NCI-H2227 treated with DMSO at 0.1 percent for 48 hours (cell line): Measurements from ENCODE around the gene PNPLA7.
A peak's percentile ranks its signal among the peaks of the same experiment; 100 is the strongest.
"Not testable (repeated sequence)": the region's sequence is repeated elsewhere in the genome, so short reads cannot be mapped to it uniquely, and the experiment has no call there.

Source experiments
- DNase-seq: peaks from one replicate; lab custom pipeline; 2025; lab: John Stamatoyannopoulos, UW

Gene PNPLA7

DNA sequence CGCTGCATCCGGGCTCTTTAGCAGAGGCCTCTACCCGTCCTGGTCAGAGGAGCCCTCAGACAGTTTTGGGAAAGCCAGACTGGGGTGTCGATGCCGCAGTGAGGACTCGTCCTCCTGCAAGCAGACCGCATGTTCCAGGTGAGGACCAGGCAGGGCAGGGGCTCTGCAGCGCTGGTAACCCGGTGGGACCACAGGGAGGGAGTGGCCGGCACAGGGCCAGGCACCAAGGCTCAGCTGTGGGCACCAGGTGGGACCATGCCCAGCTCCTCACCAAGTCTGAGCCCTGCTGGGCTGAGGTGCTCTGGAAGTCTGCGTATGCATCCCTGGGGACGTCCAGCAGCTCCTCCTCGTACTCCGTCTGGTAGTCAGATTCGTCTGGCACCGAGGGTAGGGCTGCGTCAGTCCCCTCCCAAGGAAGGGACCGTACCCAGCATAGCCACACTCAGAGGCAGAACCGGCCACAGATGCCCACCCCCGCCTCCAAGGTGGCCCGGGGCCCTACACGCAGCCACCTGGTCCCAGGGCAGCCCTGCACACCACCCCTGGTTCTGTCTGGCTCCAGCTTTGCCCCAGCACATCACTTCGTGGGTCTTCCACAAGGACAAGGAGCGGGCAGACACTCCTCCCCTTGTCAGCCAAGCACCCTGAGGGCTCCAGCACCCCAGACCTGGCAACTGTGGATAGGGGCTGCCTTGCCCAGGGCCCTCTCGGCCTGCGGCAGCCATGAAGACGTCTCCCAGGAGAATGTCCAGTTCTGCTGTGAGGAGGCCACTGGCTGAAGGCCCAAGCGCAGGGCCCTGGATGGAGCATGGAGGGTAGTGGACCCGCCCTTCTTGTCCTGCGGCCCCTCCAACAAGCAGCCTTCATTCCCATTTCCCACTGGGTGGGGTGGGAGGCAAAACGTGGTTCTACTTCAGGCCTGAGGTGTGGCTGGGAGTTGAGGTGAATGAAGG, 89.6 kb downstream of the PNPLA7 start:
- no peak for DNase-seq

DNA sequence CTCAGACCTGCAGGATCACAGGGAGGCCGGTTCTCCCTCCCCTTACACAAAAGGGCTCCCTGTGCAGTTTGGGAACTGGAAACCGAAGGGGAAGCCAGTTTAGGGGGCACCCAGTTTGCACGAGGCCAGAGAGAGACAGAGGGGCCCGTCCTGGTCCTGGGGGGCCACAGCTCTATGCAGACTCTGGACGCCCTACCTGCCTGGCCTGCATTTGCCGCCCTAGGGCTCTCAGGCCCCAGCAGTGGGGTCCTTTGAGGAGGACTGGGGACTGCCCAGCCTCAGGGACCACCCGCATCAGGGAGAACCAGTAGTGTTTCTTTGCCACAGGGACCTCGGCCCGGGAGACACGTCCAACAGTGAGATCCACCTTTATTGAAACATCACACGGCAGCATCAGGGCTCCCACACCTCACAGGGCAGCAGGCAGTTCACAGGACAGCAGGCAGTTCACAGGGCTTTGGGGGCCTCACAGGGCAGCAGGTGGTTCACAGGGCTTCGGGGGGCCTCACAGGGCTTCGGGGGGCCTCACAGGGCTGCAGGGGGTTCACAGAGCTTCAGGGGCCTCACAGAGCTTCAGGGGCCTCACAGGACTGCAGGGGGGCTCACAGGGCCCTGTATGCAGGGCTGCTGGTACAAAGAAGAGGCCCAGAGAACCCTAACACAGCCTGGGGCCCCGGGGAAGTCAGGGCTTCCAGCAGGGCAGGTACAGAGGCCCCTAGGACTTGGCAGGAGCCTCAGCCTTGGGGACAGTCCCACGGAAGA, 90.4 kb downstream of the PNPLA7 start:
- DNase-seq: no peak

DNA sequence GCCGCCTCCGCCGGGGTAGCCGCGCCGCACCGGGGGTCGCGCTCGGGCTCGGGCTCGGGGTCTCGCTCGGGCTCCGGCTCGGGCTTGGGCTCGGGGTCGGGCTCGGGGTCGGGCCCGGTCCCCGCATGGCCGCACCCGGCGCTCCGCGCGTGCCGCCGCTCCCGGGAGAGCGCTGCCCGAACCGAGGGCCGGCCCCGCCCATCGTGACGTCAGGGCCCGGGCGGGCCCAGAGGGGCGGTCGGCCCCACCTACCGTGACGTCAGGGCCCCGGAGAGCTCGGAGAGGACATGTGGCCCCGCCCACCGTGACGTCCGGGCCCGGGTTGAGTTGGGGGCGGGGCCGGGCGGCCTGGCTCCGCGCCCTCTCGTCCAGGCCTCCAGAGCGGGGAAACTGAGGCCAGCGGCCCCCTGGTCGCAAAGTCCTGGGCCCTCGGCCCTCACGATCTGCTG, 91.0 kb downstream of the PNPLA7 start, which contains the start of gene NSMF:
Gene NSMF (minus strand): TSS at position 183 of the 449 bp plus-strand sequence. CDS start 232 bp downstream, outside the sequence.
- DNase-seq: peak; percentile 81

DNA sequence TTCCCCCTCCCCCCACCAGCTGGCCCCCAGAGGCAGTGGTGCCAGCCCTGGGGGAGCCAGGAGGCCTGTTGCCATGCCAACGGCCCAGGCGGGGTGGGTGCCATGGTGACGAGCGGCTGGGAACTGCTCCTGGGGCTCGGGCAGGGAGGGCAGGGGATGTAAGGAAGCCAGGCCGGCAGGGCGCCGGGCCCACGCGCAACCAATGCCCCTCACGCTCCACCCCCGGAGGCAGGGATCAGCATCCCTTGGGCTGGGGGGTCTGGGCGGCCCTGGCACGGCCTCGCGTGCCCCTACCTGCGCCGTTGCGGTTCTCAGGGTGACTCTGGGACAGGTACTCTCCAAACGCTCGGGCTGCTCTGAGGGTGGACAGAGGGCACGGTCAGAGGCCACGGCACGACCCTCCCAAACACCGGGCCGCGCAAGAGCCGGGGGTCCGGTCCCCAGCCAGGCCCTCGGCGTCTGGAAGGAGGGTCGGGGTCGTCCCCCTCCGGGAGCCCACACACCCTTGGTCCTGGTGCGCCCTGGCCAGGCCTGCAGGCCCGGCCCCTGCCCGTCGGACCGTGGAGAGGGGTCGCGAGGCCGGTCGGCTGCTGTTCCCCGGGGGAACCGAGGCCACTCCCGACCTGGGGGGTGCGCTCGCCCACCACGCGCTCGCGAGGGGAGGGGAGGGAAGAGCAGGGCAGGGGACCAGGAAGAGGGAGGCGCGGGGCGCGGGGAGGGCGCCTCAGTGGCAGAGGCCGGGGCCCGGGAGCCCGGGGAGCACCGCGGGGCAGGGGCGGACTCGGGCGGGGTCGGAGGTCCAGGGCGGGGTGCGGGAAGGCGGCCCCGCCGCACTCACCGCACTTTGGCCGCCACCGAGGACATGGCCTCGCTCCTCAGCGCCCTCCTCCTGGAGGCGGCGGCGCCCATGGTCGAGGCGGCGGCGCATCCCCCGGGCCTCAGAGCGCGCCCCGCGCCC, 91.7 kb downstream of the PNPLA7 start:
- DNase-seq: no peak

DNA sequence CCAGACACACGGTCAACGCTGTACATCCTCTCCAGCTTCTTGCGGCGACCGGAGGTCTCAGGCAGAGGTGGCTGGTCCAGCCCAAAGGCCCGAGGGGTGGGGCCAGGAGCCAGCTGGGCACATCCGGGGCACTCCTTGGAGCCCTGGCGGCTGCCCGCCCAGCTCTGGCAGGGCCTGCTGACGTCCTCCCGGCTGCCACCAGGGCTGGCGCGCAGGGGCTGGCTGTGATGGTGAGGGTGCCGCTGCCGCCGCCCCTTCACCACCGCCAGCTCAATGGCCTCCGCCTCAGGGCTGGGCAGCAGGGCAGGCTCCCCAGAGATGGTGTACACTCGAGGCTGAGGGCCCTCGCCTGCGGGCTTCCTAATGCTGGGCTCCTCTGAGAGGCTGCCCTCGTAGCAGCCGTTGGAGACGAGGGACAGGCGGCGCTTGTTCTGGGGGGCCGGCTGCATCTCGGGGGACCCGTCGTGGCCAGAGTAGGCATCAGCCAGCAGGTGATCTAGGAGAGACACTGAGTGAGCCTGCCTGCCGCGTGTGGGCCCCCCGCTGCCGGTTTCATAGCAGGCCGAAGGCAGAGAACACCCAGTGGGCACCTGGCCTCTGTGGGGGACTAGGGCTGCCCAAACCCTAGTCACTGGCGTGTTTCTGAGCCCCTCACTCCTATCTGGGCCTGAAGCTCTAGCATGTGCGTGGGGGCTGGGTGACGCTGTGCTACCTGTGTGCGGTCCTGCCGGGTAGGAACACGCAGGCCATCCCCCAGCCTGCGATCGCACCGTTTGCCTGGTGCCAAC, 92.6 kb downstream of the PNPLA7 start:
- DNase-seq: no peak

DNA sequence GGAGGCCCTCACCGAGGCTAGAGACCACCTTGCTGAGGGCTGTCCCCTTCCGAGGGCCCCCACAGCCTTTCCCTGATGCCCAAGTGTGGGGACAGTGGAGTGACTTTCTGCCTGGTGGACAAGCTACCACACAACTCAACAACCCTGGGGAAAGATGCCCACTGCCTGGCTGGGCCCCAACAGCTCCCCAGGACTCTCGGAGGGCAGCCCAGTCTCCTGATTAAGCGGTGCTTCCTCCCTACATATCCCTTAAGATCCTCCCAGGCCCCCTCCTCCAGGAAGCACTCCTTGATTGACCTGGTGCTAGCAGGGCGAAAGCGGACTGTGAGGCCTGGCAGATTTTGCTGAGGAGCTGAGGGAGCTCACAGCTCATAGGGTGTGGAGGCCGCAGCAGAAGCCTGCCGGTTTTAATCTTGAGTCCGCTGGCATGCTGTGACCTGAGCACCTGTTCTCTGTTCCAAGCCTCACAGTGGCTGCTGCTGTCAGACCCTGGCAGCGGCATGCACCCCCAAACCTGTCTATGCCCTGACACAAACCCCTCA, 93.3 kb downstream of the PNPLA7 start:
- no peak for DNase-seq

DNA sequence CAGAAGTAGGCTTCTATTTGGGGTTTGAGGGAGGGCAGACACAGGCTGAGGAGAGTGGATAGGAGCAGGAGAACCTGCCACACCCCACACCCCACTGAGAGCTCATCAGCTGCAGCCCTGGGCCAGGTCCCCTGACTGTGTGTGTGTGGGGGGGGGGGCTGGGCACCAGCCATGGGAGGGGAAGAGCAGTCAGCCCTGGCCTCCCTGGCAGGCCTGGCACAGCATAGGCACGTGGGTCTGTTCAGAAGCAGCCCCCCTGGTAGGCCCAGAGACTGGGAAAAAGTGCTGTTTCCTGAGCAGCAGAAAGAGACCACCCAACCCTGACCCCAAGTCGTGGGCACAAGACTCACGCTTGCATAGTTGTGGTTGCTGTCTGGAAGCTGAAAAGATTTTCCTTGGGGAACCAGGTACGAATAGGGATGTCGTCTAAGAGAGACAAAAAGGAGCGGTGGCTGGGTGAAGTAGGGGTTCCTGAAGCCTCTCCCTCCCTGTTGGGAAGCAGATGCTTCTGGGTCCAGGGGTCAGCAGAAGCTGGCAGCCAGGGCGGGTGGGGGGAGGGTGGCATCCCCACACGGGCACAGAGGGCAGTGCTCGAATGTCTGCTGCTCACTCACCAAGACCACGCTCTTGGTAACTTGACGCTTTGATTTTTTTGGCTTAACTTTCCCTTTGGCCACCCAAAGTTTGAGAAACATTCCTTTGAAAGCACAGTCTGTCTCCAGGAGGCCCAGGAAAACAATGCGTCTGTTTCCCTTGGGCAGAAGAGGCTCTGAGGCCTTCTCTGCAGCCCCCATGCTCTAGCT, 93.9 kb downstream of the PNPLA7 start:
- no peak for DNase-seq

DNA sequence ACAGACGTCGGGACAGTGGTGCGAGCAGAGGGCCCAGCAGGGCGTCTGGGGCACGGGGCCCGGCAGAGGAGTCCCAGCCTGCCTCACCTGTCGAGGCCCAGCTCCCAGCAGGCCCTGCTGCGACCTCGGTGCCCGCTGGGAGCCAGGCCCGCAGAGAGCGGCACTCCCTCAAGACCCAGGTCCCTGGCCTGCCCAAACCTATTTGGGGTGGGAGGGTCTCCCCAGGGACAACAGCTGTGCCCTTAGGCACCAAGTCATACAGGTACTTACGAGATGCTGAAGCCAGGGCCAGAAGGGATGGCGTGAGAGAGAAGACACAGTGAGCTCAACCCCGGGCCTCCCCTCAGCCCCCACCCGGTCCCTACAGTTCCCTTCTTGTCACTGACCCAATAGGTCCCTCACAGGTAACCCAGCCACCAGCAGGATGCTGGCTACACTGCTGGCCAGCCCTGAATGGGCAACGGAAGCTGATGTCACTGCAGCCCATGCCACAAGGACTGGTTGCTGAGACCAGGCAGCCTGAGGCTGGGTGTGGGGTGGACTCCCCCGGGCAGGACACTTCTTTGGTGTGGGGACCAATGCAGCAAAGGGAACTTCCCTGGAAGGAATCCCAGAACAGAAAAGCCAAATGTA, 94.7 kb downstream of the PNPLA7 start:
- DNase-seq: no peak

DNA sequence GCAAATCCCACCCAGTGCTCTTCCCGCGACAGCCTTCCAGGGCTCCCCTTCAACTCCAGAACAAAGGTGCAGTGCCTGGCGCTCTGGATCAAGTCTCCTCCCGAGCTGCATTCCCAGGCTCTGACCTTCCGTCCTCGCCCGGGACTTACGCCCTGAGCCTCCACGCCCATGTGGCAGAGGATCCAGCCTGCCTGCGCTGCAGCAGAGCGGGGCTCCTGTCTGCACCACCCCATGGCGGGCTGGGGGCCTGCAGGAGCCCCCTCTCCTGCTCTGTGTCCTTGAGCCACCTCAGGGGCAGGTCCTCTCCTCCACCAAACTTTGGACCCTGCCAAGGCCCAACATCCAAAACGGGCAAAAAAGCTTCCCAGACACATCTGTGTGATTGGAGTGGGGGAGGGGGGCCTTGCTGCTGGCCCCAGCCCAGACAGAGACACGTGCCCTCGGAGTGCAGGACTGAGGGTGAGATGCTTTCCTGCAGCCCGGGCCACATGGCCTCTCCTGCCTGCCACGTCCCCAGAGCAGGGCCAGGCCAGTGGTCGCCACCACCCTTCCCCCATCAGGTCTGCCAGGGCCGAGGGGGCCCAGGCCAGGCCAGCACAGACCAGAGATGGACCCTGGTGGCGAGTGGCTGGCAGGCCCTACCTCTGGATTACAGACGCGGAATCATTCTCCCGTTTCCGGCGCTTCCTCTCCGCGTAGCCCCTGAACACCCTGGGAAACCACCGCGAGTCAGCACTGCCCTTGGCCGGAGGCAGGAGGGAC, 95.4 kb downstream of the PNPLA7 start:
- no peak for DNase-seq

DNA sequence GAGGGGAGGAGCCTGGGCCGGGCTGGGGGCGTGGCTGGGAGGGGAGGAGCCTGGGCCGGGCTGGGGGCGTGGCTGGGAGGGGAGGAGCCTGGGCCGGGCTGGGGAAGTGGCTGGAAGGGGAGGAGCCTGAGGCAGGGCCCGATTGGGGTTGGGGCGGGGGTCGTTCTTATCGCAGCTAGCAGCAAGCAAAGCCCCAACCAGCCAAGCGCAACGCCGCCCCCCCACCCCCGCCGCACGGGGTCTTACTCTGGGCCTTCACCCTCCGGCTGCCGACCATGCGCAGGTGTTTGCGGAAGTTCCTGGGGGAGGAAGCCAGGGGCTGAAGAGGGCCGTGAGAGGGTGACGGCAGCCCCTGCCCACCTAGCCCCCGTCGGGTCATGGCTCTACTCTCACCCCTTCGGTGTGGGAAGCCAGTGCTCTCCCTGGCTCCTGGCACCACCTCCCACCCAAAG, 96.0 kb downstream of the PNPLA7 start:
- DNase-seq: no peak

DNA sequence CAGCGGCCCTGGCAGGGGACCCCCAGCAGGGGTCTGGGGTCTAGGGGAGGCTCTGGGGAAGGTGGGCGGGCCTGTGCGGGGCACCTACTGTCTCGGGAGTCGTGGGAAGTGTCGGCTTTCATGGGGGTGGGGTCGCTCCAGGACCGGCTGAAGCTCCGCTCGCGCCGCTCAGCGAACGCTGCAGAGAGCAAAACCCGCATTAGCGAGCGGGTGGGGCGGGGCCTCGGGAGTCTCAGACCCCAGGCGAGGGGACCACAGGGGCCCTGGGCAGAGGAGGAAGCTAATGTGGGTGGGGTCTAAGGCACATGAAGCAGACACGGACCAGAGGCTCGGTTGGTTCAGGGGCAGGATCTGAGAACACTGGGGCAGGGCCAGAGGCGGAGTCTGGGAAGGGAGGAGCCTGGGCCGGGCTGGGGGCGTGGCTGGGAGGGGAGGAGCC, 96.5 kb downstream of the PNPLA7 start:
- DNase-seq: no peak

DNA sequence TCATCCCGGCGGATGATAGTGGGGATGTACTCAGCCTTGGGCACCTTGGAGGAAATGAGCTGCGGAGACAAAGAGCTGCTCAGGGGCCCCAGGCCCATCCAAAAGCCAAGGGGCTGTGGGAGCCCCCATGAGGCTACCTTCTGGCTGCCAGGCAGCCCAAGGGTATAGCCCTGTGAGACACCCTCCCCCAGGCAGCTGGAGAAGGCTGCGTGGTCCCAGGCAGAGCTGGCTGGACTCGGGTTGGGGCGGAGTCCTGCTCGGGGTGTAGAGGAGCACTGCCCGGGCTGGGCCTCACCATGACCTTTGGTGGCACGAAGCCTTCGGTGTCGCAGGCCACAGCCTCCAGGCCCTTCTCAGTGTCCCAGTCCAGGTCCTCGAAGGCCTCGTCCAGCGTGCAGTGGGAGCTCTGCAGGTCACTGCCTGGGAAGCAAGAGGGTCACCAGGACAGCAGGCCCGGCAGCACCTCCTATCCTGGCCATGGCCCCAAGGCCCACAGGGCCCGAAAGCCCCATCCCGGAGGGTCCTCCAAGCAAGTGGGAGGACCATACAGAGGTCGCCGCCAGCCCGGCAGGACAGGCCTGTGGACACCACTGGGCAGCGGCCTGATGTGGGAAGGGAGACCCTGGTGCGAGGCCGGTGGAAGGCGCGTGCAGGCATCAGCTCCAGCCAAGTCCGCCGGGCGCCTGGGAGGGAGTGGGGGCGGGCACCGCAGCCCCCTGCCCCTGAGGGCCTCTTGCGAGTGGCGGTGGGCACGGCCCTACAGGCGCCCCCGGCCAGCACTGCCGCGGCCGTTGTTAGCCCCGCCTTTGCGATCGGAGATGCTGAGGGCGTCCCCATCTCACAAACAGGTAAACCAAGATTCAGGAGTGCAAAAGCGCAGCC, 97.2 kb downstream of the PNPLA7 start:
- no peak for DNase-seq

DNA sequence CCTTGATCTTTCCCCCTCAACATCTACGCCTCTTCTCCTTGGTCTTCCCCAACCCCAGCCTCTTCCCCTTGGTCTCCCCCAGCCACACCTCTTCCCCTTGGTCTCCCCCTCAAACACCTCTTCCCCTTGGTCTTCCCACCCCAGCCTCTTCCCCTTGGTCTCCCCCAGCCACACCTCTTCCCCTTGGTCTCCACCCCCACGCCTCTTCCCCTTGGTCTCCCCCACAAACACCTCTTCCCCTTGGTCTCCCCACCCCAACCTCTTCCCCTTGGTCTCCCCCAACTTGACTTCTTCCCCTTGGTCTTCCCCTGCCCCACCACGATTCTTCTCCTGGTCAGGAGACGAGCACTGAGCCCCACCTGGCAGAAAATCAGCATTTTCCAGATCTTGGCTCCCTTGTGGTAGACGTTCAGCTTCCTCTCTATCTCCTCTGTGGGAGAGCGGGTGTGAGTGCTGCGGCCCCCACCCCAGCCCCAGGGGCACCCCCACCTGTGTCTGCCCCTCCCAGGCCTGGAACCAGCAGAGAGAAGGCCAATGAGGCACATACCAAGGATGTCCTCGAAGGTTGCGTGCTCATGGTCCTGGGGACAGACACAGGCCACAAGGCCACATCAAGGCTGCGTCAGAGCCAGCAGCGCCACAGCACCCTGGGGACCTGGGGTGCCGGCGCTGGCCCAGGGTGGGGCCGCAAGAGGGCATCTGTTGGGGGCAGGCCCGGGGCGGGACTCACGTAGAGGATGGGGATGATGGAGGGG, 98.0 kb downstream of the PNPLA7 start:
- DNase-seq: no peak

DNA sequence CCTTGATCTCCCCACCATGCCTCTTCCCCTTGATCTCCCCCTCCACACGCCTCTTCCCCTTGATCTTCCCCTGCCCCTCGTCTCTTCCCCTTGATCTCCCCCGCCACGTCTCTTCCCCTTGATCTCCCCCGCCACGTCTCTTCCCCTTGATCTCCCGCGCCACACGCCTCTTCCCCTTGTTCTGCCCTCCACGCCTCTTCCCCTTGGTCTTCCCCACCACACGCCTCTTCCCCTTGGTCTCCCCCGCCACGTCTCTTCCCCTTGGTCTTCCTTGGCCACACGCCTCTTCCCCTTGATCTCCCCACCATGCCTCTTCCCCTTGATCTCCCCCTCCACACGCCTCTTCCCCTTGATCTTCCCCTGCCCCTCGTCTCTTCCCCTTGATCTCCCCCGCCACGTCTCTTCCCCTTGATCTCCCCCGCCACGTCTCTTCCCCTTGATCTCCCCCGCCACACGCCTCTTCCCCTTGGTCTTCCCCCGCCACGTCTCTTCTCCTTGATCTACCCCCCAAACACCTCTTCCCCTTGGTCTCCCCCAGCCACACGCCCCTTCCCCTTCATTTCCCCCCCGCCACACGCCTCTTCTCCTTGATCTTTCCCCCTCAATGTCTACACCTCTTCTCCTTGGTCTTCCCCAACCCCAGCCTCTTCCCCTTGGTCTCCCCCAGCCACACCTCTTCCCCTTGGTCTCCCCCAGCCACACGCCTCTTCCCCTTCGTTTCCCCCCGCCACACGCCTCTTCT, 98.8 kb downstream of the PNPLA7 start:
- not testable (repeated sequence) for DNase-seq

DNA sequence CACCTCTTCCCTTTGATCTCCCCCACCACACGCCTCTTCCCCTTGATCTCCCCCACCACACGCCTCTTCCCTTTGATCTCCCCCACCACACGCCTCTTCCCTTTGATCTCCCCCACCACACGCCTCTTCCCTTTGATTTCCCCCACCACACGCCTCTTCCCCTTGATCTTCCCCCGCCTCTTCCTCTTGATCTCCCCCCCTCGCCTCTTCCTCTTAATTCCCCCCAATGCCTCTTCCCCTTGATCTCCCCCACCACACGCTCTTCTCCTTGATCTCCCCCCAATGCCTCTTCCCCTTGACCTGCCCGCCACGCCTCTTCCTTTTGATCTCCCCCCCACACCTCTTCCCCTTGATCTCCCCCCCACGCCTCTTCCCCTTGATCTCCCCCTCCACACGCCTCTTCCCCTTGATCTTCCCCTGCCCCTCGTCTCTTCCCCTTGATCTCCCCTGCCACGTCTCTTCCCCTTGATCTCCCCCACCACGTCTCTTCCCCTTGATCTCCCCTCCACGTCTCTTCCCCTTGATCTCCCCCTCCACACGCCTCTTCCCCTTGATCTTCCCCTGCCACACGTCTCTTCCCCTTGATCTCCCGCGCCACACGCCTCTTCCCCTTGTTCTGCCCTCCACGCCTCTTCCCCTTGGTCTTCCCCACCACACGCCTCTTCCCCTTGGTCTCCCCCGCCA, 99.5 kb downstream of the PNPLA7 start:
- DNase-seq: not testable (repeated sequence)
